ENCODE measurements around the gene PCAT6.
"Not testable (repeated sequence)": the region's sequence is repeated elsewhere in the genome, so short reads cannot be mapped to it uniquely, and the experiment has no call there.

The PCAT6 gene

DNA sequence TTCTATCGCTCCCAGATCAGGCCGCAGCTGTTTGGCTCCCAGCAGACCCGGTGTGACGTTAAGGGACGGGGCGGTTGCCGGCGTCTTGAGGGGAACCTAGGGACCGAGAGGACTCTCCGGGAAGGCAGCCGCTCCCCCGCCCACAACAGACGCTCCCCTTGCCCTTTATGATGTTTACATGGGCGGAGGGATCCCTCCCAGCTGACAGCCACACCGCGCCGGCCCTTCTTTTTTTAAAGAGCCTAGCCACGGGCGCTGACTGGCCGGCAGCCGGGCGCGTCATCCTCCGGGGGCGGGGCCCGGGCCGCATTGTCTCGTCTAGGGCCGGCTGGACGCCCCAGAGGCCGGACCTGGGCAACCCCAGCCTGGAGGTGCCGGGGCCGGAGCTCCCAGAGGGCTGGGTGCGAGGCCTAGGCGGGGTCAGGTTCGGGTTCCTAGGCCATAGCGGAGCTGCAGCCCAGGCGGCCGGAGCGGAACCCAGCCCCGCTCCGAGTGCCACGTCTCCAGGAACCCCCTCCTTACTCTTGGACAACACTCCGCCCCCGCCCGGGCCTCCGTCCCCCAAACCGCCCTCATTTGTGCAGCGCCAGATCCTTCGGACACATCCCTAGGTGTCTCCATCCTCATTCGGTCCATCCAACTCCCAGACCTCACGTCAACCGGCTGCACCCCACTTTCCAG is at the start of gene PCAT6:
PCAT6 (plus strand) TSS at position 340 of the 681 bp plus-strand sequence.
- DNase-seq (ENCODE audit: low read depth, low spot score), result peak; percentile 71

DNA sequence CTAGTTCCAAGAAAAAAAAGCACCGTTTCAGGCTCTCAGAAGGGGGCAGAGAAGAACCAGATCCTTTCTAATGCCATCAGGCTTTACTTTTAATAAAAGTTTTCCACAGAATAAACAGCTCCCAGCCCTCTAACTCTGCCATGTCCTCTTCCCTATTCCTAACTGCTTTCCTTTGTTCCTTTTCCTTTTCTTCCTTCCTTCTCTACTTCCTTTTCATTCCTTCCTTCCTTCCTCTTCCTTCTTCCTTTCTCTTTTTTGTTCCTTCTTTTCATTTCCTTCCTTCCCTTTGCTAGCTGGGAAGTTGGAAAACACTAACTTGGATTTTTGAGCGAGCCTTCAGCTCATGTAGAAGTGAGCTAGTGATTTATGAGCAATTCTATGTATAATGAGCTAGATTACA is 48.7 kb upstream of the PCAT6 start:
- DNase-seq (ENCODE audit: low read depth, low spot score), result no peak

DNA sequence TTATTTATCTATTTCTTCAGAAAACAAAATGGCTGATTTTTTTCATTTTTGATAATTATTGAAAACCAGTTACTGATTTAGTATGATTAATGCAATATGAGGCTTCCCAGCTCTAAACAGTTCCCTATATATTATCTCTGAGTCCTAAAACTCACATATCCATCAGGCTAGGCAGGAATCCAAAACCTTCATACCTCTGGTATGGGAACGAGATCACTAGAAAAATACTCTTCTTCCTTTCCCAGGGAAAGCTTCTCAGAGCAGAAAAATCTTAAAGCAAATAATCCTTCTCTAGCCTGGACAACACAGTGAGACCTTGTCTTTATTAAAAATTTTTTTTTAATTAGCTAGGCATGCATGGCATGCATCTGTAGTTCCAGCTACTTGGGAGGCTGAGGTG is 45.0 kb upstream of the PCAT6 start:
- no peak for DNase-seq (ENCODE audit: low read depth, low spot score)

DNA sequence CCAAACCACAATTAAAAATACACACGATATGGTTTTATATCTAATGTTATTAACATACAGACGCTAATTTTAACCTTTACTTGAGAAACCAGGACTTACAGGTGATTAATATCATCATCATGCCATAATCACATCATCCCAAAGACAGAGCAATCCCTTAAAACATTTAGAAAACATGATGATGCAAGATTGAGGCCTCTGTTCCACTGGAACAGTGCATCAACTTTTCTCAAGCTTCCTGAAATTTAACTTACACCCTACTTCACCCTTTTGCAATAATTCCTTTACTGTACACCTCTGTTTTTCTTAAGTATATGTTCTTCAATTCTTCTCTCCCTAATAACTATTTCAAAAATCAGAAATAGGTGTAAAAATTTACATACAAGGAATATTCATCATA is 40.6 kb upstream of the PCAT6 start:
- no peak for DNase-seq (ENCODE audit: low read depth, low spot score)

DNA sequence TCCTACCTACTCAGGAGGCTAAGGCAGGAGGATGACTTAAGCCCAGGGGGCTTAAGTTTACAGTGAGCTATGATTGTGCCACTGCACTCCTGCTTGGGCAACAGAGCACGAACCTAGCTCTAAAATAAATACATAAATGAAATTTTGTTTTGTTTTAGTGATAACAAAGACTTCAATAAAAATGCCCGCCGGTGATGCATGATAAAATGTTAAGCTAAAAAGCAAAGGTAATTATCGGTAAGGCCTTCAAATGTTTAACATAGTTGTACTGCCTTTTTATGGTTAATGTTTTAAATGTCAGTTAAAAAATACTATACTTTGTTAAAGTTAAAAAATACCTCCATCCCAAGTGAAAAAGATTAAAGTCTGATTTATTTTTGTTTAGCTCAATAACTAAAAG is 29.6 kb upstream of the PCAT6 start:
- no peak for DNase-seq (ENCODE audit: low read depth, low spot score)

DNA sequence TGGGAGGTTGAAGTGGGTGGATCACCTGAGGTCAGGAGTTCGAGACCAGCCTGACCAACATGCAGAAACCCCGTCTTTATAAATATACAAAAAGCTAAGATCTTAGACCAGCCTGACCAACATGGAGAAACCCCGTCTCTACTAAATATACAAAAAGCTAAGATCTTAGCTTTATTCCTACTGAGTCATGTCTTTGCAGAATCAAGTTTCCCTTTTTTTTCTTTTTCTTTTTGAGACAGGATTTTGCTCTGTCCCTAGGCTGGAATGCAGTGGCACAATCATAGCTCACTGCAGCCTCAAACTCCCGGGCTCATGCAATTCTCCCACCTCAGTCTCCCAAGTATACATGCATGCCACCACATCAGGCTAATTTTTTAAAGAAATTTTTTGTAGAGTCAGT is 23.9 kb upstream of the PCAT6 start:
- no peak for DNase-seq (ENCODE audit: low read depth, low spot score)

DNA sequence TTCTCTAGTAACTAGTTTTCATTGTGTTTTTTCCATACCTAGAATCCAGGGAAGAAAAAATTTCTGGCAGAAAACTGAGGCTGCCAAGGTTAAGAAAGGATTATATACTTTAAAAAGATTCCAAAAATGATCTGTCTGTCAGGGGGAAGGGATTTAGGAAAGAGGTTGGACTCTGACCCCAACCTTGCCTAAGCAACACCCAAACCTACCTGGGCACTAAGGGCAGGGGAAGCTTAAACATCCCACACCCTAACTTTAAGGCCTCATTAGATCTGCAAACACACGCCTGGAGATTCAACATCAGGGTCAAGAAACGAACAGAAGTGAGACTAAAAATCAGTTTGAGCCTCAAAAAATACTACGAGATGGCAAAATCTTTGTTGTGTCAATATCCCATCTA is 22.0 kb upstream of the PCAT6 start:
- no peak for DNase-seq (ENCODE audit: low read depth, low spot score)

DNA sequence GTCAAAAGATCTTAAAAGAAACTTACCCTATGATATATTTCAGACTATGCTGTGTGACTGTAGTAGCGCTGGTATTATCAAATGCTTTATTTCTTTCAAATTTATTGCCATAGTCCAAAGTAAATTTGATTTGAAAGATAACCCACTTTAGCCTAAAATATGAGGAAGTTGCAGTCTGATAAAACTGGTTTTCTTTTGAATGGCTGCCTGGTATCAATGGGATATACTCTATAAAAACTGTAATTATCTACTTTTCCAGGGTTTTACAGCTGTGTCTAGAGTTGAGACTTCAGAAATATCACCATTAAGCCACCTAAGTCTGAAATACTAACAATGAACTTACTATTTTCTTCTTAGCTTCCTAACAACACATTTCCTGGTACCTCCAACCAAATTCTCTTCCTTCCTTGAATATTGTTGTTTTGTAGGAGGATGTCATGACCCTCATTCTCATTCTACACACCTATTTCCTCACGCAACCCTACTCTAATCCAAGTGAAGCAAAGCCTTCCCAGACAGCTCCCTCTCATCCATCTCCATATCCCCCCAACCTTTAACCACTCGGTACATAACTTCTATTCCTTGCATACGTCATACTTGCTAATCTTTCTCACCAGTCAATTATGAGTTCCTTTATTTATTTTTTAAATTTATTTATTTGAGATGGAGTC is 19.5 kb upstream of the PCAT6 start:
- no peak for DNase-seq (ENCODE audit: low read depth, low spot score)

DNA sequence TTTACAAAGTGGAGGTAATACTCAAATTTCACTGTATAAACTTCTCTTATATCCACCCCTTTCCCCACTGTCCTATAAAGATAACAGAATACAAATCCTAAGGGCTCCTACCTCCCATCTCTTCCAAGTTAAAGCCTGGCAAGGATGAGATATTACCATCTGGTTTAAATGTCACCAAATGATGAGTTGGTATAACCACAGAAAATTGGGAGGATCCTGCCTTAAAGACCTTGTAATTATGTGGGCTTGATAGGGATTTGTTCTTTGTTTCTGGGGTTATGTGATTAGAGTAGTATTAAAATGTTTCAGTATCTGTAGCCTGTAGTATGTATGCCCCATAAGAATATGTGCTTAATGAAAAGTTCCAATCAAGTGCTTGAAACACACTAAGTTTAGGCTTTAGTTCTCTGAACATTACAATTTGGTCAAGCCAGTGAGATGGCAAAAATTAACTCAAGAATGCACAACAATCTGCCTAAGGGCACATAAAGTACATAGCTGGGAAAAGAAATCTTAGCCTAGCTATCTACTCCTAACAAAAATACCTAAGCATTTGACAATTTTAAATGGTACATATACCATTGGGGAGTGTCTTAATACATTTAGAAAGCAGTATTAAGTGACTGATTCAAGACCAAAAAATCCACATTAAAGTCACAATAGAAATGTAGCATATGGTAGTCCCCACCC is 16.6 kb upstream of the PCAT6 start:
- no peak for DNase-seq (ENCODE audit: low read depth, low spot score)

DNA sequence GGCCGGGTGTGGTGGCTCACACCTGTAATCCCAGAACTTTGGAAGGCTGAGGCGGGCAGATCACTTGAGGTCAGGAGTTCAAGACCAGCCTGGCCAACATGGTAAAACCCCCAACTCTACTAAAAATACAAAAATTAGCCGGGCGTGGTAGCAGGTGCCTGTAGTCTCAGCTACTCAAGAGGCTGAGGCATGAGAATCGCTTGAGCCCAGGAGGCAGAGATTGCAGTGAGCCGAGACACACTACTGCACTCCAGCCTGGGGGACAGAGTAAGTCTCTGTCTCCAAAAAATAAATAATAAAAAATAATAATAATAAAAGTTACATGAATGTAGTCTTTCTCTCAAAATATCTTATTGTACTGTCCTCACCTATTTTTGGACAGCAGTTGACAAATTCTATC is 15.8 kb upstream of the PCAT6 start:
- DNase-seq (ENCODE audit: low read depth, low spot score), result not testable (repeated sequence)

DNA sequence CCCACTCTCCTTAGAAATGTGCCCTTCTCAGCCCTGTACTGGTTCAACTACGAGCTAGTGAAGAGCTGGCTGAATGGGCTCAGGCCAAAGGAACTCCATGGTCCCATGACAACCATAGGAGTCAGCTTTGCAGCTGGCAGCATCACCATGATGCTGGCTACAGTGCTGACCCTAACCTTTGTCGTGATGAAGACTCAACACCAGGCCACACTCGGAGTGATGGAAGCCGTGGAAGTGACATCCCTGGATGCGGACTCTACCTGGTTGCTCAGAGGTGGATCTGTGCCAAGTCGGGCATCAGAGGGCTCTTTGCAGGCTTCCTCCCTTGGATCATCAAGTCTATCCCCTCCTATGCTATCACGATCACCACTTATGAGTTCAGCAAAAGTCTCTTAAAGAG is 14.1 kb upstream of the PCAT6 start:
- no peak for DNase-seq (ENCODE audit: low read depth, low spot score)

DNA sequence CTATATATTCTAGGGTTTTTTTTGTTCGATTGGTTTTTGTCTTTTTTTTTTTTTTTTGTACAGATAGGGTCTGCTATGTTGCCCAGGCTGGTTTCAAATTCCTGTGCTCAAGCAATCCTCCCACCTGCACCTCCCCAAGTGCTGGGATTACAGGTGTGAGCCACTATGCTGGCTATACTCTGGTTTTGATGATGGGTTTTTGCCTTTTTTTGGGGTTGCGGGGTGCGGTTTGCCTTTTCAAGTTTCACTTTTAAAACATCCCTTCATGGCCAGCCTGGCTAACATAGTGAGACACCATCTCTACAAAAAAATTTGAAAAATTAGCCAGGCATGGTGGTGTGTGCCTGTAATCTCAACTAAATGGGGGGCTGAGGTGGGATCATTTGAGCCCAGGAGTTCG is 12.5 kb upstream of the PCAT6 start:
- no peak for DNase-seq (ENCODE audit: low read depth, low spot score)

DNA sequence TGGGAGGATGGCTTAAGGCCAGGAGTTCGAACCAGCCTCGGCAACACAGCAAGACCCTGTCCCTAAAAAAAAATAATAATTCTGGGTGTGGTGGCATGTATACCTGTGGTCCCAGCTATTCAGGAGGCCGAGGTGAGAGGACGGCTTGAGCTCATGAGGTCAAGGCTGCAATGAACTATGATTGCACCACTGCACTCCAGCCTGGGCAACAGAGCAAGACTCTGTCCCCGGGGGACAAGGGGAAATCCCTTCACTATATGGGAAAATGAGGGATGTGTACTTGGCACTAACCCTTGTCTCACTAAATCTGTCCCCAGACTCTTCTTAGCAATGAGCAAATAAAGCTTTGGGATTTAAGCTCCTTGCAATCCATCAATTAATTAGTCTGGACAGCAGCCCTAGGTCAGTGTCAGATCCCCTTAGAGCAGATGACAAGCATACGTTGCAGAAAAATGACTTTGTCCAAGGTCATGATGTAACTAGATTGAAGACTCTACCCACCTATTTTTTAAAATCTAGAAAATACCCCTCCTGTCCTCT is 11.9 kb upstream of the PCAT6 start:
- no peak for DNase-seq (ENCODE audit: low read depth, low spot score)

DNA sequence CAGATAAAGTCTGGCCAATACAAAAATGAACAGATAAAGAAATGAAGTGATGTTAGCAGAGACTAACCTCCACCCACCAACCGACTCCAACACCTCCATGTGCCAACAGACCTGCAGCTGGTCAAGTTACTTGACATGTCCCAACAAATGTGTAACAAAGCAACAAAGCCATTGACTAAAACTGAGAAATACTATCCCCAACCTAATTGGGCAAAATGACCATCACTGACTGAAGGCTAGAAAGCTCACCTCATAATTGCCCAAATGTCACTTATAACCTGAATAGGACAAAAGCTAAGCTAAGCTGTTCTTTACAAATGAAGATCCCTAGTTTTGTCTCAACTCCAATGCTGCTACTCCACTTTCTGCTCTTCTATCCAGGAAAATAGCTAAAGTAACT is 10.0 kb upstream of the PCAT6 start:
- no peak for DNase-seq (ENCODE audit: low read depth, low spot score)

DNA sequence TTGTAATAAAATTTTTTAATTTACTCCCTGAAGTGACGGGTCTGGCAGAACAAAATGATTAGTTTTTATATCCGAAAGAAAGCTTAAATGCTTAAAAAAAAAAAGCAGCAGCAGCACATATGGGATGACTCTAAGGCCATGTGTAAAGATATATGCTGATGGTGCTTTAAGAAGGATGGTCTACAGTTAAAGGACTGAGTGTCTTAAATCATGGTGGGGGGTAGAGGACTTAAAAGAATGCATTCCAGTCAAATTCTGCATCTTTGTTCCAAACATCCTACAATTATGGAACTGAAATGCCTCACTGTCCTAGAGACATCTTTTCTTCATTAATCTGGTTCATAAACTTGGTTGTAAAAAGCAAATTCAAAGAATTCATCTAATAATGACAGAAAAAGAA is 9.6 kb upstream of the PCAT6 start:
- DNase-seq (ENCODE audit: low read depth, low spot score), result no peak

DNA sequence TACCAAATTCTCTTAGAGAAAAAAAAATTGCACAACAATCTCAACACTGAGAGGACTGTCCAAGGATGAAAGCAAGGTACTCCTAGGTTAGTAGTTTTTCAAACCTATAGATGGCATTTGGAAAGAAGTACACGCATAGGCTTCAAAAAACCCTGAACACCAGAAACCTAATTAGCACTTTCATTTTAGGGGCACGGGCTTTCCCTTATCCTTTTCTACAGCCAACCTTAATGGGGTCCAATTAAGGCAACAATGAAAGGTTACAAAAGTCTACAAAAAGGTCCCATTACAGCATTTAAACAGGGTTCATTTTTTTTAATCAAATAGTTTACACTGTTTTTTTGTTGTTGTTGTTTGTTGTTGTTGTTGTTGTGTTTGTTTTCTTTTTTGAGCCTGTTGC is 8.7 kb upstream of the PCAT6 start:
- no peak for DNase-seq (ENCODE audit: low read depth, low spot score)

DNA sequence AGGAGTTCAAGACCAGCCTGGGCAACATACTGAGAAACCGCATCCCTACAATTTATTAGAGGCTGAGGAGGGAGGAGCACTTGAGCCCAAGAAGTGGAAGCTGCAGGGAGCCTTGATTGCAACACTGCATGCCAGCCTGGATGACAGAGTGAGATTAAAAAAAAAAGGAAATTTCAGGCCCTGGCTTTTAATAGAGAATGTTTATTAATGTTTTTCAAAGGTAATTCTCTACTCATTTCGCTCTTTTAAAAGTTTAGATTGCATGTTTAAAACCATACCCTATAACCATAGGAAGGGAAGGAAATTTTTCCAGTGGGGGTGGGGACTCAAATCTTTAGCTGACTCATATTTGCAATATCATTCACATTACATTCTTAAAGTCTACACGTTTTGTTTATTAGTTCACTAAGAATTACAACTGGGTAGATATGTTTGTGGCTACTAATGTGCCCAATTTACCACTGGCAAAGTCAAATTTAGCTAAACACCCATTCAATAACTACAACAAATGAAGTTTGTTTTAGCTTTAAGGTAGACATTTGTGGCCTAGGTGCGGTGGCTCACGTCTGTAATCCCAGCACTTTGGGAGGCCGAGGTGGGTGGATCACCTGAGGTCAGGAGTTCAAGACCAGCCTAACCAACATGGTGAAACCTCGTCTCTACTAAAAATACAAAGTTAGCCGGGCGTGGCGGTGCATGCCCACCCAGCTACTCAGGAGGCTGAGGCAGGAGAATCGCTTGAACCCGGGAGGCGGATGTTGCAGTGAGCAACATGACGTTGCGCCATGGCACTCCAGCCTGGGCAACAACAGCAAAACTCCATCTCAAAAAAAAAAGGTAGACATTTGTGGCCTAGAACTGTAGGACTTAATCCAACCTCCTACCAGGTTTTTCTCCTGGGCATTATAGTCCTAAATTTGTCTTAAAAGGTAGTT is 7.5 kb upstream of the PCAT6 start:
- DNase-seq (ENCODE audit: low read depth, low spot score), result no peak

DNA sequence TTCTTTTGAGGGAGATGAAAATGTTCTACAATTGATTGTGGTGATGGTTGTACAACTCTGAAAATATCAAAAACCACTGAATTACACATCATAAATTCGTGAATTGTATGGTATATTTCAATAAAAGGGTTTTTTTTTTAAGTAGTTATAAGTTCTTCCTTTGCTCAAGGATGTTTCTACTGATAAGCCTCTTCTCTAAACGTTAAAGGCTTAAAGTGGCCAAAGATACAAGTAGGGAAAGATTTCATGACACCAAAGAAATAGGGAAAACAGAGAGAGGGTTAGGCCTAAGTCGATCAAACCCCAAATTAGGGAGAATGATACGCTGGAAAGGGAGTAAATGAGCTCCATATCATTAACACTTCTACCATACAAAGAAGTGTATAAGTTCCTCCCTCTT is 6.6 kb upstream of the PCAT6 start:
- no peak for DNase-seq (ENCODE audit: low read depth, low spot score)

DNA sequence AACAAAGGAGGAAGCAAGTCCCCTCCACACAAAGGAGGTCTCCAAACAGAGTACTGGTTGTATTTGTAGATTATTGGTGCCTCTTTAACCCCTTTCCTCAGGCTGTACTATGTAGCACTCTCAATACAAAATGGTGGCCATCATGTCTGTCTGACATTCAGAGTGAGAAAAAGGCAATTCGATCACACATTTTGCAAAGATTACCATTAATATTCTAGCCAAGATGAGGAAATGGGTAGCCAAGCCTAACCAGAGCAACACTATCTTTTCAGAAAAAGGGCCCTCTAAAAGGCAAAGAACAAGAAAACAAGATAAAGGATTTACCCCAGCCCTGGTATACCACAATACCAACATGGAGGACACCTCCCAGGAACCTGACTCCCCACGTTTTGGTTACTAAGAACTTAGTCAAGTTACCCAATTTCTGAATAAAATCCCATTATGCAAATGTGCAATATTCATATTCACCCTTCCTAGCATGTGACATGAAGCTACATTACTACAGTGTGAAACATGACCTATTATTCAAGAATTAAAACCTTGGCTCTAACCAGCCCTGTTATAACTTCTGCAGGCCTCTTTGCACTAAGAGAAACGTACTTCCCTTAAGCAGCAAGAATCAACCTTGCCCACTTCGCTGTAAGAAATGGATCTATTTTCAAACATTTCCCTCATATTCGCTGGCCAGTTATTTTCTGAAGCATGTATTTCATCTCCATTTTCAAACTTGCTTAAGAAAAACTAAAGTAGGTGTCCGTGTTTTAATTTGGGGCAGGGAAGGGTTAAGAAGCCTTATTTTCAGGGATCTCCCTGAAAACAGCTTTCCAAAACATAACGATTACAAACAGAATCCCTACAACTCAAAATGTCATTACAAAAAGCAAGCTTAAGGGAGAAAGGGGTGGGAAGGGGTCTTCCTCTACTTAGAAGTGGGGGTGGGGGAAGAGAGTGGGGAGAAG is 4.6 kb upstream of the PCAT6 start:
- no peak for DNase-seq (ENCODE audit: low read depth, low spot score)

DNA sequence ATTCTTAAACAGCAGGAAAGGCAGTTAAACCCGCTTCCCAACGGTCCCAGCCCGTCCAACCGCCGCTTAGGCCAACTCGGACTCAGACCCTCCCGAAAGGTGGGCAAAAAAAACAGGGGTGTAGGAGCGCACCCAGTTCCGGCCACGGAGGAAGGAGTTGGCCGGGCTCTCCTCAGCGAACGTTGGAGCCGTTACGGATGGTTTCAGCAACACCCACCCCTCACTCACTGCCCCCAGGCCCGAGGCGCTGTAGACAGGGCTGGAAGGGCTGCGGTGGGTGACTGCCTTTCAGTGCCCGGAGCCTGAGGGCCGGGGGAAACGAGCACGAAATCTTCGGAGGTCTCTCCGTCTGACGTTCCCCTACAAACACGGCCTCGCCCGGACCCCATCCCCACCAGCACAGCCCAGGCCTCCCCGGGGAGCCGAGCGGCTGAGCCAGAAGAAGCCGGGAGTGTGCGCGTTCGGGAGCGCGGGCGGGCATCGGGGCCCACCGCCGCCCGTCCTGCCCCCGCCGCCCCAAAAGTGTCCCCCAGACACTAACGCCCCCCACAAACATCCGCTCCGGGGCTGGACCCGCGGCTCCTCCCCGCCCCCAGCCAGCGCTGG is 3.8 kb upstream of the PCAT6 start:
- no peak for DNase-seq (ENCODE audit: low read depth, low spot score)

Measured in activated naive CD8-positive, alpha-beta T cell treated with anti-CD3 and anti-CD28 coated beads, Interleukin-2, amount 50 U/mL, for 16 hours (primary cell).